Medulla oblongata (tissue), 1 donor: ENCODE measurements around the gene ZNF311.
"Not testable (repeated sequence)": the region's sequence is repeated elsewhere in the genome, so short reads cannot be mapped to it uniquely, and the experiment has no call there.

Experiments
- DNase-seq: peaks from one replicate; pipeline ENCODE4 v3.0.0-alpha.2; 2015; ENCODE audit errors: extremely low spot score

The ZNF311 gene

GRCh38 chr6:28982476-28983266 is 22.4 kb downstream of the ZNF311 start:
- peak; percentile 60 for DNase-seq

GRCh38 chr6:28981833-28982475 is 23.2 kb downstream of the ZNF311 start:
- peak; percentile 95 for DNase-seq

- DNase-seq = peak; percentile 79
Observed at GRCh38 chr6:28981431-28981832, 23.7 kb downstream of the ZNF311 start.

- DNase-seq = peak; percentile 59
Observed at GRCh38 chr6:28980852-28981430, 24.2 kb downstream of the ZNF311 start.

GRCh38 chr6:28980137-28980851 is 24.8 kb downstream of the ZNF311 start:
- DNase-seq = no peak

GRCh38 chr6:28979679-28980078 is 25.4 kb downstream of the ZNF311 start:
- DNase-seq = no peak

GRCh38 chr6:28978959-28979561 is 26.1 kb downstream of the ZNF311 start:
- no peak for DNase-seq

- DNase-seq = no peak
Observed at GRCh38 chr6:28978133-28978491, 27.0 kb downstream of the ZNF311 start.

GRCh38 chr6:28977341-28978132 is 27.6 kb downstream of the ZNF311 start:
- no peak for DNase-seq

- DNase-seq = no peak
Observed at GRCh38 chr6:28976677-28977076, 28.4 kb downstream of the ZNF311 start.

GRCh38 chr6:28974505-28974904 is 30.6 kb downstream of the ZNF311 start:
- no peak for DNase-seq

GRCh38 chr6:28970056-28970455 is 35.1 kb downstream of the ZNF311 start:
- DNase-seq = not testable (repeated sequence)

GRCh38 chr6:28969129-28969528 is 36.0 kb downstream of the ZNF311 start:
- DNase-seq = no peak

GRCh38 chr6:28968476-28968875 is 36.6 kb downstream of the ZNF311 start:
- DNase-seq = no peak

- no peak for DNase-seq
Observed at GRCh38 chr6:28965706-28966105, 39.4 kb downstream of the ZNF311 start.

GRCh38 chr6:28960846-28961500 is 44.1 kb downstream of the ZNF311 start:
- no peak for DNase-seq

- not testable (repeated sequence) for DNase-seq
Observed at GRCh38 chr6:28958561-28959243, 46.4 kb downstream of the ZNF311 start.

GRCh38 chr6:28957795-28958314 is 47.3 kb downstream of the ZNF311 start:
- not testable (repeated sequence) for DNase-seq

- DNase-seq = no peak
Observed at GRCh38 chr6:28956331-28956730, 48.8 kb downstream of the ZNF311 start.
